Stimulated activated CD4-positive, alpha-beta T cell treated with anti-CD3 and anti-CD28 coated beads, TNF-alpha, amount 100 ng/mL, for 4 hours (primary cell): ENCODE data around the gene NSUN3.
"Not testable (repeated sequence)": the region's sequence is repeated elsewhere in the genome, so short reads cannot be mapped to it uniquely, and the experiment has no call there.

Experiments used
- DNase-seq, 3 experiments: peaks; one replicate each; pipeline ENCODE4 v3.0.0-alpha.2; 2020; ENCODE audit warnings: low read depth in 3 of 3

The NSUN3 gene

GRCh38 chr3:94066506-94067500 lies 3.9 kb downstream of the NSUN3 start:
- DNase-seq, result no peak

- DNase-seq, result no peak
Measured at GRCh38 chr3:94069194-94069813, 6.4 kb downstream of the NSUN3 start.

GRCh38 chr3:94070341-94070911 lies 7.6 kb downstream of the NSUN3 start:
- DNase-seq, result no peak

- DNase-seq, result no peak
Measured at GRCh38 chr3:94071713-94072284, 8.9 kb downstream of the NSUN3 start.

GRCh38 chr3:94076055-94076454 lies 13.2 kb downstream of the NSUN3 start:
- no peak for DNase-seq

GRCh38 chr3:94080552-94080951 lies 17.7 kb downstream of the NSUN3 start:
- not testable (repeated sequence) for DNase-seq

- no peak for DNase-seq
Measured at GRCh38 chr3:94081884-94082283, 19.0 kb downstream of the NSUN3 start.

- no peak for DNase-seq
Measured at GRCh38 chr3:94082391-94082937, 19.6 kb downstream of the NSUN3 start.

- no peak for DNase-seq
Measured at GRCh38 chr3:94083261-94083660, 20.4 kb downstream of the NSUN3 start.

GRCh38 chr3:94089126-94089525 lies 26.3 kb downstream of the NSUN3 start:
- DNase-seq, result no peak

GRCh38 chr3:94092086-94092485 lies 29.2 kb downstream of the NSUN3 start:
- no peak for DNase-seq

GRCh38 chr3:94093151-94093550 lies 30.3 kb downstream of the NSUN3 start:
- no peak for DNase-seq

GRCh38 chr3:94095111-94095510 lies 32.2 kb downstream of the NSUN3 start:
- DNase-seq, result no peak

GRCh38 chr3:94098452-94098851 lies 35.6 kb downstream of the NSUN3 start:
- no peak for DNase-seq

- no peak for DNase-seq
Measured at GRCh38 chr3:94099311-94099710, 36.5 kb downstream of the NSUN3 start.

GRCh38 chr3:94101860-94102259 lies 39.0 kb downstream of the NSUN3 start:
- DNase-seq, result no peak

GRCh38 chr3:94106268-94106667 lies 43.4 kb downstream of the NSUN3 start:
- no peak for DNase-seq

- DNase-seq, result not testable (repeated sequence)
Measured at GRCh38 chr3:94110232-94110631, 47.4 kb downstream of the NSUN3 start.

GRCh38 chr3:94110854-94111253 lies 48.0 kb downstream of the NSUN3 start:
- DNase-seq, result no peak

- DNase-seq, result no peak
Measured at GRCh38 chr3:94114666-94115065, 51.8 kb downstream of the NSUN3 start.

GRCh38 chr3:94115482-94115881 lies 52.6 kb downstream of the NSUN3 start:
- DNase-seq, result no peak

GRCh38 chr3:94117729-94118128 lies 54.9 kb downstream of the NSUN3 start:
- DNase-seq, result no peak
